ENCODE data around the gene DLGAP4.

- TF ChIP-seq CHD1 (IDR thresholded peaks at IDR 0.05; ENCODE audit: low read depth, low read length) (no peak), CTCF (IDR thresholded peaks at IDR 0.05; ENCODE audit: control extremely low read depth in 1 of 3, insufficient read depth in 1 of 3, low read depth in 1 of 3, low read length in 3 of 3) (no peak), TAF1 (IDR thresholded peaks at IDR 0.05; ENCODE audit: low read depth, low read length) (no peak), MAX (IDR thresholded peaks at IDR 0.05) (no peak), EP300 (IDR thresholded peaks at IDR 0.05; ENCODE audit: borderline replicate concordance in 1 of 2, low read depth in 2 of 2, low read length in 2 of 2) (no peak), SP4 (IDR thresholded peaks at IDR 0.05; ENCODE audit: low read length) (no peak), POLR2AphosphoS5 (IDR thresholded peaks at IDR 0.05; ENCODE audit: low read depth, low read length) (no peak), GABPA (IDR thresholded peaks at IDR 0.05; ENCODE audit: borderline replicate concordance, insufficient read depth, low read length) (no peak), POLR2A (IDR thresholded peaks at IDR 0.05; ENCODE audit: control extremely low read depth in 1 of 2, low read depth in 2 of 2, low read length in 2 of 2) (no peak), USF2 (IDR thresholded peaks at IDR 0.05; ENCODE audit: low read length) (no peak), YY1 (IDR thresholded peaks at IDR 0.05; ENCODE audit: low read depth, low read length) (no peak), BACH1 (IDR thresholded peaks at IDR 0.05; ENCODE audit: low read length) (no peak), CREB1 (IDR thresholded peaks at IDR 0.05) (no peak), HDAC2 (IDR thresholded peaks at IDR 0.05; ENCODE audit: borderline replicate concordance in 1 of 2, low read depth in 2 of 2, low read length in 2 of 2) (no peak)
Measured at GRCh38 chr20:36318166-36318565, 12.0 kb downstream of the DLGAP4 start.

All from H1 (cell line).